Adrenal gland (tissue), 12 donors: Measurements from ENCODE around the gene AACS. TPM values are rescaled to one million over a fixed set of nuclear protein-coding genes. Genes with fewer than 3 reads are reported as not detected.

Experiments
- DNase-seq, 7 donors: peaks; one replicate each; pipeline ENCODE4 v3.0.0-alpha.2; 2019 to 2020
- H3K27ac ChIP-seq, 5 donors: fragments of 200-600 bp; sonication (generic) in 4 of 5; 1 replicate in 3 of 5; 2 replicates in 2 of 5; pipeline versions ENCODE4 v1.5.1 to v1.8.0; 2016 to 2020; ENCODE audit warnings: mild to moderate bottlenecking in 1 of 5
- H3K27me3 ChIP-seq: fragments of 200-600 bp; 2 replicates; pipeline ENCODE4 v1.8.0; 2021
- H3K36me3 ChIP-seq, 2 donors: fragments of 200-600 bp; replicated peaks in 1 of 2; 1 replicate in 1 of 2; 2 replicates in 1 of 2; pipeline versions ENCODE4 v1.5.1 to v1.8.0; 2018 to 2022
- H3K4me1 ChIP-seq, 2 donors: fragments of 200-600 bp; replicated peaks in 1 of 2; 1 replicate in 1 of 2; 2 replicates in 1 of 2; pipeline versions ENCODE4 v1.5.1 to v1.8.0; 2018 to 2021
- H3K4me3 ChIP-seq, 4 donors: fragments of 200-600 bp; sonication (generic) in 3 of 4; one replicate each; pipeline ENCODE4 v1.5.1; 2016 to 2018
- H3K9me3 ChIP-seq, 3 donors: fragments of 200-600 bp; sonication (generic) in 1 of 3; replicated peaks in 1 of 3; 1 replicate in 2 of 3; 2 replicates in 1 of 3; pipeline versions ENCODE4 v1.5.1 to v1.8.0; 2016 to 2021
- POLR2A ChIP-seq, 2 donors: fragments of 450-650 bp; IDR thresholded peaks; one replicate each; pipeline ENCODE4 v1.6.1; 2017; ENCODE audit warnings: antibody characterized with exemption in 2 of 2, mild to moderate bottlenecking in 2 of 2, moderate library complexity in 1 of 2
- WGBS, 4 donors: extraction: QIAGEN DNeasy Blood & Tissue Kit in 2 of 4; methylation state at CpG; one replicate each; pipeline versions ENCODE4 v1.1.5 to v1.1.7; 2013 to 2017; 5-methylcytosine and 5-hydroxymethylcytosine counted together
- intact Hi-C, 2 donors: fragments of 100-400 bp; cut with DNase I; formaldehyde crosslinking; loops; one replicate each; pipeline versions ENCODE4 v1.14.1 to v1.15.0; 2022 to 2023
- polyA plus RNA-seq, 3 donors: library from polyadenylated mRNA; stranded (reverse); fragments of 200-250 nt in 2 of 3; fragments of 350-450 nt in 1 of 3; fragmentation: Illumina TruSeq in 1 of 3; extraction: RNeasy Lipid Tissue Mini Kit (QIAGEN cat#74804) in 1 of 3; gene quantifications; one replicate each; pipeline ENCODE4 v1.2.3, GENCODE V29; 2013 to 2014
- total RNA-seq, 9 donors: library from RNA; depleted of rRNA in 4 of 9; stranded (reverse); fragments of >200 nt in 4 of 9; fragments of 120-200 nt in 1 of 9; fragmentation: NEBNext Ultra II Directional in 1 of 9; extraction: Animal tissue kit (Norgen Biotek cat#: 25700) in 1 of 9; gene quantifications; one replicate each; pipeline versions ENCODE4 v1.1.0 to v1.2.4, GENCODE V29; 2013 to 2023
- TF ChIP-seq, protein P1 (sequence below), 6 experiments: fragments of 450-650 bp in 4 of 6; fragments of 200-600 bp in 2 of 6; sonication (generic) in 1 of 6; IDR thresholded peaks; 1 replicate in 5 of 6; 2 replicates in 1 of 6; pipeline versions ENCODE4 v1.5.1 to v1.8.0; 2016 to 2021; ENCODE audit warnings: antibody characterized with exemption in 6 of 6, mild to moderate bottlenecking in 2 of 6, moderate library complexity in 1 of 6
- donor health status: healthy with polysubstance abuse.
- donor health status: Bipolar disorder and iron deficiency.
- donor health status: DM: yes; HTN: yes; CAD: no.
- donor health status: DM: no; HTN: no; CAD: no.
- donor health status: DM: no; HTN: no; CAD: no.
- donor health status: DM: yes; HTN: yes; CAD: no.

The AACS gene
- total and polyA plus RNA-seq, 12 donors = 8.0 to 31.7 (median 15.4) TPM

DNA sequence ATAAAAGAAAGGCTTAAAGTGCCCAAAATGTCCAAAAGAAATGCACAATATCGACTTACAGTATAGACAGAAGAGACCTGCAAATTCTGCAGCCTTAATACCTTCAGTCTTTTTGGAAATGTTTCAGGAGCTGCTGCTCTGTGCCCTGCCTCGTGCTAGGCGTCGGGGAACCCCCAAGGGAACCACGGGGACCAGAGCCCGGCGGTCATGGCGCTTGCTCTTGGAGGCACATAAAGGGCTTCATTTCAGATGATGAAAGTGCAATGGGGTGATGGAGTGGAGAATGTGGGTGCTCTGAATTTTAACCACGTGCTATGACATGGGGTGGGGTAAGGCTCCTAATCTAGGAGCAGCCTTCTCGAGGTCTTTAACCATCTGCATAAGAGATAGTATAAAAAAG lies 14.8 kb upstream of the AACS start:
- TF ChIP-seq POLR2A (IDR thresholded peaks at IDR 0.05) = no peak
- TF ChIP-seq, protein P1, sequence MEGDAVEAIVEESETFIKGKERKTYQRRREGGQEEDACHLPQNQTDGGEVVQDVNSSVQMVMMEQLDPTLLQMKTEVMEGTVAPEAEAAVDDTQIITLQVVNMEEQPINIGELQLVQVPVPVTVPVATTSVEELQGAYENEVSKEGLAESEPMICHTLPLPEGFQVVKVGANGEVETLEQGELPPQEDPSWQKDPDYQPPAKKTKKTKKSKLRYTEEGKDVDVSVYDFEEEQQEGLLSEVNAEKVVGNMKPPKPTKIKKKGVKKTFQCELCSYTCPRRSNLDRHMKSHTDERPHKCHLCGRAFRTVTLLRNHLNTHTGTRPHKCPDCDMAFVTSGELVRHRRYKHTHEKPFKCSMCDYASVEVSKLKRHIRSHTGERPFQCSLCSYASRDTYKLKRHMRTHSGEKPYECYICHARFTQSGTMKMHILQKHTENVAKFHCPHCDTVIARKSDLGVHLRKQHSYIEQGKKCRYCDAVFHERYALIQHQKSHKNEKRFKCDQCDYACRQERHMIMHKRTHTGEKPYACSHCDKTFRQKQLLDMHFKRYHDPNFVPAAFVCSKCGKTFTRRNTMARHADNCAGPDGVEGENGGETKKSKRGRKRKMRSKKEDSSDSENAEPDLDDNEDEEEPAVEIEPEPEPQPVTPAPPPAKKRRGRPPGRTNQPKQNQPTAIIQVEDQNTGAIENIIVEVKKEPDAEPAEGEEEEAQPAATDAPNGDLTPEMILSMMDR (IDR thresholded peaks at IDR 0.05) = no peak
- Histone ChIP-seq H3K27ac (no peak overlapping the region), H3K36me3 (no peaks in the 10 kb centered on the region), H3K4me3 (no peak overlapping the region), H3K27me3 (no peaks in the 10 kb centered on the region), H3K4me1 (no peaks in the 10 kb centered on the region), H3K9me3 (no peaks in the 10 kb centered on the region)
- no peak for DNase-seq
- 83 to 91% (median 89%) methylated on average over 10 of the region's 10 CpGs for WGBS, 4 donors
- intact Hi-C loops = no loop called here

GRCh38 chr12:125050868-125051267 lies 14.4 kb upstream of the AACS start:
- no peaks in the 10 kb centered on the region for H3K36me3 ChIP-seq
- no peaks in the 10 kb centered on the region for H3K4me1 ChIP-seq
- H3K4me3 ChIP-seq = no peak overlapping the region
- no peaks in the 10 kb centered on the region for H3K9me3 ChIP-seq
- no peaks in the 10 kb centered on the region for H3K27me3 ChIP-seq
- TF ChIP-seq, protein P1 (IDR thresholded peaks at IDR 0.05) = no peak
- no peak for TF ChIP-seq POLR2A (IDR thresholded peaks at IDR 0.05)
- H3K27ac ChIP-seq = no peak overlapping the region
- intact Hi-C loops = no loop called here
- 75 to 83% (median 80%) methylated on average over 3 of the region's 3 CpGs for WGBS, 4 donors
- DNase-seq = no peak

- Histone ChIP-seq H3K4me1 (no peaks in the 10 kb centered on the region), H3K4me3 (no peak overlapping the region), H3K9me3 (no peaks in the 10 kb centered on the region), H3K36me3 (no peaks in the 10 kb centered on the region), H3K27me3 (no peaks in the 10 kb centered on the region), H3K27ac (no peak overlapping the region)
- intact Hi-C loops = no loop called here
- TF ChIP-seq POLR2A (IDR thresholded peaks at IDR 0.05) = no peak
- TF ChIP-seq, protein P1 (IDR thresholded peaks at IDR 0.05) = no peak
- 42 to 60% (median 52%) methylated on average over 8 of the region's 8 CpGs for WGBS, 4 donors
- no peak for DNase-seq
These were observed 11.4 kb upstream of the AACS start for GRCh38 chr12:125053821-125054220.

GRCh38 chr12:125055591-125055990 lies 9.6 kb upstream of the AACS start:
- H3K36me3 ChIP-seq = no peaks in the 10 kb centered on the region
- DNase-seq = no peak
- H3K27ac ChIP-seq = no peak overlapping the region
- no peaks in the 10 kb centered on the region for H3K4me1 ChIP-seq
- intact Hi-C loops = no loop called here
- WGBS, 4 donors = 86 to 90% (median 88%) methylated on average over 9 of the region's 9 CpGs
- H3K27me3 ChIP-seq = no peaks in the 10 kb centered on the region
- no peaks in the 10 kb centered on the region for H3K9me3 ChIP-seq
- no peak overlapping the region for H3K4me3 ChIP-seq
- no peak for TF ChIP-seq POLR2A (IDR thresholded peaks at IDR 0.05)
- TF ChIP-seq, protein P1 (IDR thresholded peaks at IDR 0.05) = no peak
